NCI-H1694 treated with DMSO at 0.1 percent for 48 hours (cell line): ENCODE results near the gene VTCN1.
"Not testable (repeated sequence)": the region's sequence is repeated elsewhere in the genome, so short reads cannot be mapped to it uniquely, and the experiment has no call there.

Source experiments
- DNase-seq: peaks from one replicate; lab custom pipeline; 2025; lab: John Stamatoyannopoulos, UW

Gene VTCN1

DNA sequence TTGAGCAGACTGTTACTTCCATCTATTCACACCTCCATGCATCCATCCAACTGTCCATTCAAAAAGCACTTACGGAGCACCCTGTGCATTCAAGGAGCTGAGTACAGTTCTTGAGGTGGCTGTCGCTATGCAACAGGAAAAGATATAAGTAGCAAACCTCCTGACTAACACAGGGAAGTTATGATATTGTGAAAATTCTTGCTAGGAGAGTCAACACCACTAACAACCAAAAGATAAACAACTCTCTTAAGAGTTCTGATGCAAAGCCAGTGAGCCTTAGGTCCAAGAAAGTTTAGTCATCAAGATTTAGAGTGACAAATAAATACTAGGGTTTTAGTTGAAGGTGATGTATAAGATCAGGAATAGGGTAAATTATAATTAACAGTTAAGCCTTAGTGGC lies 44.7 kb downstream of the VTCN1 start:
- no peak for DNase-seq

DNA sequence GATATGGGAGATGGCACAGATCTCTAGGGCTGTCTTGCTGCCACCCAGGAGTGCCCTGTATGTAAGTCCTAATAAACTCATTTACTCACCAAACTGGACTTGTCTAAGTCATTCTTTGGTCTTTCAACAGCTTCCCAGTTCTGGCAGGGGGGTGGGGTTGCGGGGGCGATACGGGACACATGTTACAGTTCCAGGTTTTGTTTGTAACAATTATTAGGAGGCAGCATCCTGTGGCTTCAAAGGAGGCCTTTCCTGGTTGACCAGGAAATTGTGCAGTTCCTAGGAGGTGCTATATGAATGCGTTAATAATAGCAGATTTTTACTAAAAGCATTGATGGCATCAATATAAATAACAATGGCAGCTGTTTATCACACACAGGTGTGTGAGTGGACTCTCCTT lies 46.5 kb downstream of the VTCN1 start:
- DNase-seq = no peak

DNA sequence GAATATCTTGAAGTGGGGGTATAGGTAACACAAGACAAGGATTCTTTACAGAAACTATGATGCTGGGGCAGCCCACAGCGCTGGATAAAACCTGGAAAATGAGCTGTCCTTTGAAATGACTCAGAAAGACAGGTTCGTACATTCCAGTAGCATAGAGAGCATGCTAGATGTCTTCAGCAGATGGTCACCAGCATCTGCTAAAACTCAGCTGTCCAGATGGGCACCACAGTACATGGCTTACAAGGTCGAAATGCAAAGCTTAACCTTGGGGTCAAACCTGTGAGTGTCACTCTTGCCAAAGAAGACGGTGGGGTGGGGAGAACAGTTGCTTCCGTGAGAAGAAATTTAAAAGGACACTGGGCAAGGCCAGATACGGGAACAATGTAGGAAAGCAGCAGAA lies 47.9 kb downstream of the VTCN1 start:
- no peak for DNase-seq

DNA sequence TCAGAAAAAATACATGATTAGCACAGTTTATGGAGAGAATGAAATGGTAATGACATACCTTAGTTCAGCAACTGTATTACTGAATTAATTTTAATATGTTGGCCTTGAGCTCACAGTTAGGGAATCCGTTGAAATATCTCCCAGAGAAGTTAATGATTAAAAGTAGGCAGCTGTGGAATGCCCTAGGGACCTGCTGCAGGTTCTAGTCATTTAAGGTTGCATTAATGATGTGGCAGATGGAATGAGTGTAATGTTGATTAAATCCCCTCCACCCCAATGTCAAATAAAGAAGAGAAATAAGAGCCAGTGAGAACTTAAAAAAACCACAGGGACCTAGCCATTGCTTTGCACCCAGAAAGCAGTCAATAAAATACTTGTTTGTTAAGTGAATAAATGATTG lies 48.8 kb downstream of the VTCN1 start:
- no peak for DNase-seq

DNA sequence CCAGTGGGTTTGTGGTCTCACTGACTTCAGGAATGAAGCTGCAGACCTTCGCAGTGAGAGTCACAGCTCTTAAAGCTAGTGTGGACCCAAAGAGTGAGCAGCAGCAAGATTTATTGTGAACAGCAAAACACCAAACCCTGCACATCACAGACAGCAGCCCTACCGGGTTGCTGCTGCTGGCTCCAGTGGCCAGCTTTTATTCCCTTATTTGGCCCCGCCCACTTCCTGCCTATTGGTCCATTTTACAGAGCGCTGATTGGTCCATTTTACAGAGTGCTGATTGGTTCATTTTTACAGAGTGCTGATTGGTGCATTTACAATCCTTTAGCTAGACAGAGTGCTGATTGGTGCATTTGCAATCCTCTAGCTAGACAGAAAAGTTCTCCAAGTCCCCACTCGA lies 59.4 kb downstream of the VTCN1 start:
- DNase-seq = not testable (repeated sequence)

DNA sequence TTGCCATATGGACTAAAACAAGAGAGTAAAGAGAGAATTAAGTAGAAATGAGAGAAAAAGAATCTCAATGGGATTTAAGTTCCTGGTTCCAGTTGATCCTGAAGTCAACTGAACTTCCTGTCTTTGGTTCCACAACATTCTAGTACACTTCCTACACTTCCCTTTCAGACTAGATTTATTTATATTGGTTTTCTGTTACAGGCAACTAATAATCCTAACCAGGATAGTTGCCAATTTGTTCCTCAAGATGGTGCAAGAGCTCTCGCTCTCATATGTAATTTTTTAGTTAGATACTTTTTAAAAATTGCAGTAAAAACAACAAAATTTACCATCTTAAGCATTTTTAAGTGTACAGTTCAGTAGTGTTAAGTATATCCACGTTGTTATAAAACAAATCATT lies 60.4 kb downstream of the VTCN1 start:
- DNase-seq = no peak

DNA sequence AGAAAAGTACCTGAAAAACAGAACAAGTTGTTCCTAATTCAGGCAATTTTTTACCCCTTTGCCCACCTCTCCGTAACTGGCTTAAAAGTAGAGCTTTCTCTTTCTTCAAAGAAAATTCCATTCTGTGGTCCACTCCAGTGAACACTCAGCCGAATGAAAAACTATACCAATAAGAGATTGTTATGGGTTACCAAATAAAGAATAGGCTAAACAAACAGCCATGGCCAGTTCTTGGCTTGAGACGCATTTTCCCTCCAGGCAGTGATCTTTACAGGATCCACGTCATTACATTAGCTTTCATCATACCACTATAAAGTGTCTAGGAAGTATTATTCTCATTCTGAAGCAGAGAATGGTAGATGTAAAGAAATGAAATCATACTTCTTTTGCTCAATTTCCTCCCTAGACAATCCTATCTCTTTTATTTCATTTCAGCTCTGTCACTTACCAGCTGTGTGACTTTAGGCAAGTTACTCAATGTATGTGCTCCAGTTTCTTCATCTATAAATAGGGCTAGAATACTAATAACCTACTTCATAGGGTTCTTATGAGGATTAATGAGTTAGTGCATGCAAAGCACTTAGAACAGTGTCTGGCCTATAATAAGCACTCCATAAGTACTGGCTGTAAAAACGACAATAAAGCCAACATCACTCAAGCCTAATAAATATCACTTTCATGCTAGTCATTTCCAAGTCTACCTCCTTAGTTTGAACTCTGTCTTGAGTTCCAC lies 62.7 kb downstream of the VTCN1 start:
- DNase-seq = no peak

DNA sequence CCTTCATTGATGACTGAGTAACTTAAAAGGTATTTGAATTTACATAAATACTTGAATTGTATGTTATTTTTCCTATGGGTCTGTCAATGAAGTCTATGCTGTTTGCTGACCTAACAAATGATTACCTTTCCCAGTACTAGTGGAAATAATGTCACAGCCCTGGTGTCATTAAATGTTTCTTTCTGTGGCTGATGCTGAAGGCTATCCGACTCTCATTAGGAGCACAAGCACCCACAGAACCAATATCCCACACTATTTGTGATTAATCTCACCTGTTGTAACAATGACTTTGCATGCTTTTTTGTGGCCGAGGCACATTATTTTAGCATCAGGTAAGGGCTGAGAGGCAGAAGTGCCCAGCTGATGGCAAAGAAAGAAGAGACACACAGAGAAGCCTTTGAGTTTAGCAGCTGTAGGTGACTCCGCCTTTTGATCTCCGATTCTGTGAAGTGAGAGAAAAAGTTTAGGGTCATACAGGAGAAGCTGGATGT lies 63.3 kb downstream of the VTCN1 start:
- DNase-seq = no peak

DNA sequence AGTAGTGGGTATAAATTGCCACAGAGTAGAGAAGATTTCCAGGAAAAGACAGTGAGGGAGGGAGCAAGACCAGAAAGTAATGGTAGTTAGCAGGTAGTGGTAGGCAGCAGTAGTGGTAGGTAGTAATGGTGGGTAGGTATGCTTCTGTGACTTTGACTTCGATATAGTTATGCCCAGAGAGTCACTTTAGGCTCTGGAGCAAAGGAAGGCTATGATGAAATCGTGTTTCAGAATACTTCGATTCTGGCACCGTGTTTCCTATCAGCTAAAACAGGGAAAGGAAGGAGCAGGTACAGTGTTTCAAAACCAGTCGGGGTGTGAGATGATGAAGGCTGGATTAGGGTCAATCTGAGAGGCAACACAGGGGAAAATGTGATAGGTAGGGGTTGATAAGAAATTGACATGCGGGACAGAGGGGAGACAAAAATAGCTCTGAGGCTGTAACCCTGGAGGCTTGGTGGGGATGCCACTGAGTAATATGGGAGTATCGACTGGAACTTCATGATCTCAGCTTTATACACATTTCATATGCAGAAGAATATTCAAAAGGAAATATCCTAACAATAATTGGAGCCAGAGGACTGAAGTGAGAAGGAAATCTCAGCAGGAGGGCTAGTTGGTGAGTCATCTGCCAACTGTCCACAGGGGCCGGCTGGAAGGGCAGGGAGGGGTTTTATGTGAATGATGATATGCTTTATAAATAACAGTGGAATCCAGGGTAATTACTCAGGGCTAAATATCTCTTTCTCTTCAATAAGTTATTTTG lies 64.0 kb downstream of the VTCN1 start:
- no peak for DNase-seq

DNA sequence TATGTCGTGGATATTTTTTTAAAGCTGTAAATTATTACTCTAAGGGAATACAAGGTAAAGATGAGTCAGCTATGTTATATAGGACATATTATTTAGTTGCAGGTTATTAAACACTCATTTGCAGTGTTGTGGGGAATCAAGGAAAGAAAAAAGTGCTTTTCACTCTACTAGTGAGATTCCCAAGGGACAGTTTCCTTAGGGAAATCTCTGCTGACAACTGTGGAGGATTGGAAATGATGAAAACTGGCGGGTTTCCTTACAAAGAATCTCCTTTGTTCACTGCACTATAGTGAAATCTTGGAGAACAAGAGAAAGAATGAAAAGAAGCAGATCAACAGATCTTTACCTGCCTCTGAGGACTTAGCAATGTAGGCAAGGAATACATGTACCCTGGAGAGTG lies 64.7 kb downstream of the VTCN1 start:
- no peak for DNase-seq

DNA sequence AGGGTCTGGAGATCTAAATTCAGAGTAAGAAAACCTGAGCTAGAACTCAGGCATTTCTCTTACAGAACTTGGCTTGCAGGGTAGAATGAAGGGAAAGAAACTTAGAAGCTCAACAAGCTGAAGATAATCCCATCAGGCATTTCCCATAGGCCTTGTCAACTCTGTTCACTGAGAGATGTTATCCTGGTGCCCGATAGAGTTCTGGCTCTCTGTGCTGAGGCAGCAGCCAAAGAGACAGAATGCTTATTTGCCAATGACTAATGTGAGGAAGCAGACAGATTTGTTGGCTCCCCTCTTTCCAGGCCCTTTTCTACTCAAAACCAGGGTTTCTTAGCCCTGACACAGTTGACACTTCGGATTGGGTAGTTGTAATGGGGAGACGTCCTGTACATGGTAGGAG lies 66.9 kb downstream of the VTCN1 start:
- DNase-seq = no peak

DNA sequence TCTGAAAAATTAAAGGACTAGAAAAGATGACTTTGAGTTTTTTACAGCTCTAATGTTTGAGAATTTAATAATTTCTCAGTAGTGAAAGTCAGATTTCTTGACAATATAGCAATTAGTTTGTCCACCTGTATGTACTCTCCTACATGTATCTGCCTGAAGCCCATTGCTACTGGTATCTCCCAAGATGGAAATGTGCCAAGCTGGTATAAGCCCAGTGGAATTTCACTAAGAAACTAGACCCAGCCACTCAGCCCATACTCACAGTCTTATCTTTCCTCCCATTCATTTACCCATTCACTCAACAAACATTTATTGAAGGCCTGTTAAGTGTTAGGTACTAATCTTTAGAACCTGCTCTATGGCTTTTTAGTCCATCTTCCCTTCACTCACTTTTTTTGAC lies 67.6 kb downstream of the VTCN1 start:
- DNase-seq = no peak

DNA sequence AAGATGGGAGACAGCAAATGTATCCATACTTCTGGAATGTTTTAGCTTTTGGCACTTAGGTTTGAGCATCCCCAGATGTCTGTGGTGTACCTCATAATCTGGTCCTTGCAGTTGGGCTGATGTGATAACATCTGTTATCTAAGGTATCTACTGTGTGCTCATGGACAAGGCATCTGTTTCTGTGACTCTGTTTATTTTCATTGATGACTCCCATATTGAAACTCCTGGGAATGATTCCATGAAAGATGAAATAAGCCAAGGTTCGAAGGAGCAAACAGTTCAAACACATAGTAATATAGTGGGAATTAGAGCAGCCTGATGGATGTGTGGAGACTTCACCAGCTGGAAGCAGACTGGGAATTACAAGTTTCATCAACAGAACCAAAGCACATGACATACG lies 68.5 kb downstream of the VTCN1 start:
- DNase-seq = no peak

DNA sequence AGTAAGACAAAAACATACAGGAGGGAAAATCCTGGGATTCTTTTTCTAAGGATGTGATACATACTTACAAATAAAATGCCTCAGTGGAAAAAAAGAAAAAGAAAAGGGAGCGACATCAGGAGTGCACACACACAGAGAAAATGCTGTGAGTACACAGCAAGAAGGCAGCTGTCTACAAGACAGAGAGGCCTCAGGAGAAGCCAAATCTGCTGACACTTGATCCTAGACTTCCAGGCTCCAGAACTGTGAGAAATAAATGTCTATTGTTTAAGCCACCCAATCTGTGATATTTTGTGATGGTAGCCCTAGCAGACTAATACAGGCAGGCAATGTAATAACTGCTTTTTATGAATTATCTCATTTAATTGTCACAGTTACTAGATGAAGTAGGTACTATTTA lies 72.2 kb downstream of the VTCN1 start:
- no peak for DNase-seq

DNA sequence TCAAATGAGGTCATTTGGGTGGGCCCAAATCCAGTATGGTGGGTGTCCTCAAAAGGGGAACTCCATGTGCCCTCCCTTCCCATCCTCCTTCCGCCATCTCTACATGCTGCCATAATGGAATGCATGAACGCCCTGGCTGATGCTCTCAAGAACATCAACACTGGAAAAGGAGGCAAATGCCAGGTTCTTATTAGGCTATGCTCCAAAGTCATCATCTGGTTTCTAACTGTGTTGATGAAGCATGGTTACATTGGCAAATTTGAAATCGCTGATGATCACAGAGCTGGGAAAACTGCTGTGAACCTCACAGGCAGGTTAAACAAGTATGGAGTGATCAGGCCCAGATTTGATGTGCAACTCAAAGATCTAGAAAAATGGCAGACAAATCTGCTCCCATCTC lies 72.6 kb downstream of the VTCN1 start:
- DNase-seq = no peak

DNA sequence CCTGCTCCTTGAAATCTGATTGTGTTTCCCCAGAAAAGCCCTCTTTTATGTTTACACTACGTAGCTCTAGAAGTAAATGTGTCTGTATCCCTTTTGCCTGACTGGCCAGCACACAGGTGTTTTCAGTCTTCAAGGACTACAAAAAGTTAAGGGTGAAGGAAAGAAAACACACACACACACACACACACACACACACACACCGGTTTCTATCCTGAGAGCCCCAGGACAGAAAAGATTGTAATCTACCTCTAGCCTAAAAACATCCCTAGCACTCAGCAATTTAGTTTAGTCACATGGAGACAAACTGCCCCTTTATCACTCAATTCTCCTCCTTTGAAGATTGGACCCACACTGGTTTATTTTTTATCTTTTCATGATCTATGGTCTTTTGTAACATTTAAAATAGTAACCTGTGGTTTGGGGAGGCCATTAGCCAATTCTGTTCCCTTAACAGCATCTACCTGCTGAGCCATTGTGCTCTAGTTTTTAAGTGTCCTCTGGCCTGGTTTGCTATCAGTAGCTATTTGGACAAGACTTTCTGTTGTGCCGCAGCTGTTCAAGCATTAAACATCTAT lies 73.4 kb downstream of the VTCN1 start:
- no peak for DNase-seq

DNA sequence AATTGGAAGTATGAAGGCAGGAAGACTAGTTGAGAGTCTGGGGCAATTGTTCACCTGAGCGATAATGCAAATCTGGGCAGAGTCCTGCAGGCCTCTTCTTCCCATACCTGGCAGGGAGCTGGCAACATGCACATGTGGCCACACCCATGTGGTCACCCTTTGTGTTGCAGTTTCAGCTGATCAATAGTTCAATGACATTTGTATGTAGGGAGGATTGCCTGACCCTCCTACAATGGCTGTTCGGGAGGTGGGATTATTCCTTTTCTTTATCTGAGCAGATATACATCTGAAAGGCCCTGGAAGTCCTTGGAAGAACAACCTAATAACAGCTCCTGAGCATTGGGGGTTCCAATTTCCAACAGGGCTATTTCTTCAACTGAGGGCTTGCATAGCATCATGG lies 74.0 kb downstream of the VTCN1 start:
- no peak for DNase-seq

DNA sequence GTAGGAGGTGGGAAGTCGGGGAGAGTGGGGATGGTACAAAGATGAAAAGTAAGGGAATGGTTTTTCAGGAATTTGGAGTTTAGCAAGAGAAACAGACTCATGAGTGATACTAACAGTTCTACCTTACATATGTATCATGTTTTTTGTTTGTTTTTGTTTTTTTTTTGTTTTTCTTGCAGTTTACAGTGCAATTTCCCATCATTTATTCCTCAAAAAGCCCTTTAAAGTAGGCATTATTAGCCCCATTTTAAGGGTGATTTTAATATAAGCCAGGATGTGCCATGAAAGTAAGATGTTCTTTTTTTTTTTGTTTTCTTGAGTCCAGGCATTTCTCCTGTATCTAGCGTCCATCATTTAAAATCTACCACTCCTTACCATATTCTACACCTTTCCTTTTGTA lies 75.4 kb downstream of the VTCN1 start:
- DNase-seq = no peak

DNA sequence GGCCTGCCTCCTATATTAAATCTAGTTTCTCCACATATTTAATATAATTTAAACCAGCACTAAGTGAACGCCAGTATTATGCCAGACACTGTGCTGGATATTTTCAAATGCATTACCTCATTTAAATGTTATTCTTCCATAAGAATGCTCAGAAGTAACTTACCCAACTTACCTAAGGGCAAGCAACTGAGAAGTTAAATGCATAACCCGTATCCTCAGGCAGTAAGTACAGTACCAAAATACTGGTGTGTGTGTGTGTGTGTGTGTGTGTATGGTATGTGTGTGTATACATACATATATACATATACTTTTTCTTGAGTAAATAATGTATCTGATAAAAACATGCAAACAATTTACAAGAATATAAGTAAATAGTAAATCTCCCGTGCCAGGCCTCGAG lies 80.2 kb downstream of the VTCN1 start:
- no peak for DNase-seq

DNA sequence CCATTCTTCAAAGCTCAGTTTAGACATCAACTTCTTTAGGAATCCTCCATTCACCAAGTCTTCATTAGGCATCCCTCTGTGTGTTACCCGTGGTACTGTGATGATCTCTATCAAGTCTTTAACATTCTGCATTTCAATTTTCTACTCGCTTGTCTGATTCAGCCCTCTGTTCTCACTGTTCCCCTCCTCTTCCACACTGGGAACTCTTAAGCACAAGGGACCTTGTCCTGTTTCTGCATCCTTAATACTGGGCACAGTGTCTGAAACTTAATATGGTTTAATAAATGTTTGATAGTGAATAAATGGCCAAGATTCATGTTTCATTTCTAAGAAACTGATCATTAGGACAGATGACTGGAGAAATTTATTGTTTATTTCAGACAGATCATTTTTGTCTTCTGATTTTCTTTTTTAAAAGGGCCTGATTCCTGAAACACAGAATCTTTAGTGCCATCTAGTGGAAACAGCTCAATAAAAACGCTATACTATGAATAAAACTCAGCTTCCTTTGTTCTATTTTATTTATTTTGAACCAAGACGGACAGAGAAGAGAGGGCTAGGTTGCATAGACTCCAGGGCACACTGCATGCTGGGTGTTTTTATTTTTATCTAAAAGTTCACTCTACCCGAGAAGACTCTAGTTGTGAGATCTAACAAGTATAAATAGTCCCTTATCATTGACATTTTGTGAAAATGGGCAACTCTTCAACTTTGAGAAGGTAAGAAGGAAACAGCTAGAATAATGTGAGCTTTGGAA lies 82.2 kb downstream of the VTCN1 start:
- peak; percentile 87 for DNase-seq

DNA sequence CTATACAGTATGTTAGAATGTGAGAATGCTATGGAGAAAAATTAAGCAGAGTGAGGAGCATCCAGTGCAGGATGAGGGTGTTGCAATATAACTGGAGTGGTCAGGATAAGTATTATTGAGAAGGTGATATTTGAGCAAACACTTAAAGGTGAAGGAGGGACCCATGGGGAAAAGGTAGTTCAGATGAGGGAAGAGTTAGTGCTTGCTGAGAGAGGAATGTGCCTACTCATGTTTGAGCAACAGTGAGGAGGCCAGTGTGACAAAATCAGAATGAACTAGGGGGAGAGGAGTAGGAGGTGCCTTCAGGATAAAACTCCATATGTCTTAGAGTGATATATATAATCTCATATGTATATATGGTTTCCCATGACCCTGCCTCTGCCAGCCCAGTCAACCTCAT lies 82.9 kb downstream of the VTCN1 start:
- no peak for DNase-seq

DNA sequence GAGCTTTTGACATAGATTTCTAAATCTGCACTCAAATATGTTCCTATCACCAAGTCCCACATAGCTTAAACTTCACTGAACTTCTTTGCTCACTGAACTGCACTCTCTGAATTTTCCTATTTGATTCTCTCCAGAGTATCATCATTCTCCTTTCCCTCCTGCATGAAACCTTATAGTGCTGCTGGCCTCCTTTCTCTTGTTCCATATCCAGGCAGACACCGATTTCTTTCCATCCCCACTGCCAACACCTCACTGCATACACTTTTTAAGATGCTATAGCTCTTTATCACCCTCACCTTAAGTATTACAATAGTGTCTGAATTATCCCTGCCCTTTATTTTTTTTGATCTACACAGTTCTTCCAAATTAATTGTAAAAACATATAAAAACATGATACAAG lies 86.1 kb downstream of the VTCN1 start:
- no peak for DNase-seq

DNA sequence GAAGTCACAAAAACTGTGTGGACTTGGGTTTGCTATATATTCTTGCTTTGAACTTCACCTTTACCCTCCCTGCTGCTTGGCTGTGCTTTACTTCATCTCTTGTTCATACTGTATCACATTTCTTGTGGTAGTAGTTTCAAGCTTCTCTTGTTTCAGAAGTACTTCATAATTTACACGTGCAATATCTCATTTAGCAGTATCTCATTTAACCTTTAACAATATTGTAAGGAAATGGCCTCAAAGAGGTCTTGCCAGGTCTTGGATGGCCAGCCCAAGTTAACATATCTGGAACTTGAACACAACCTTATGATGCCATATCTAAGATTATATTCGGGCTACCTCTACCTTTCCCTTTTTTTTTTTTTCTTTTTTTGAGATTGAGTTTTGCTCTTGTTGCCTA lies 87.5 kb downstream of the VTCN1 start:
- no peak for DNase-seq
